HL-60/S4 (cell line): ENCODE data around the gene BFSP2.

Source experiments
- in situ Hi-C: fragments of 300-500 bp; cut with MboI; formaldehyde crosslinking; loops from 2 replicates; pipeline ENCODE4 v1.14.3; 2022; ENCODE audit warnings: low sequenced_read_pairs

The BFSP2 gene

DNA sequence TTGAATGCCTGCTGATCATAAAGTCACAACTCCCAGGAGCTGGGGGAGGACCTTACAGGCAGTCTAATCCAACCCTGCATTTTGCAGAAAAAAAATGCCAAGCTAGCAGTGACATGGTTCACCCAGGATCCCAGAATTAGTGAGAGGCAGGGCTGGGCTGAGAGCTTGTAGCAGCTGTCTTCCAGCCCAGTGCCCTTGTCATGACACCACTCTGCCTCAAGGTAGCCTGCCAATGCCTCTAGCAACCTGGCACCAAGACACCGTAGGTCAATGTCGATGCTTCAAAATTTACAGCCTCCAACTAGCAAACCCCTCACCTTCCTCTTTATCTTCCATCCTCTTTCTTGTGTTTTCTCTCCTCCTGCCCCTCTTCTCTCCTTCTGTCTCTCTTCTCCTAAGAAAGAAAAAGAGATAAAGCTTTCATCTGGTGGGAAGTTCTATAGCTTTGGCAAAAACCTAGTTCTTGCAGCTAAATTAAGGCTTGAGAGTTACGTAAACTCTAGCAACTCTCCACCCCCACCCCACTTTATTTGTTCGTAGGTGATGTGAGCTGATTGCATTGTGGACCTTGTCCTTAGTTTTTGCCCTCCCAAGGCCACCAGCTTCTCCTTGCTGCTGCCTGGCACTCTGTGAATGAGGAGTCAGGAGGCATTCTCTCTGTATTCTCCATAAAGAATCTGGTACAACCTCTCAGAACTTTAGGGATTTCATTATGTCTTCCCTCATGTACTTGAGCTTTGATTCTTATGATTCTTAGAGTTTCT, 18.3 kb upstream of the BFSP2 start:
- in situ Hi-C loops: loop anchor here (25.0 kb wide), 1 partner anchor 644 kb away; no protein-coding TSS in a partner anchor

DNA sequence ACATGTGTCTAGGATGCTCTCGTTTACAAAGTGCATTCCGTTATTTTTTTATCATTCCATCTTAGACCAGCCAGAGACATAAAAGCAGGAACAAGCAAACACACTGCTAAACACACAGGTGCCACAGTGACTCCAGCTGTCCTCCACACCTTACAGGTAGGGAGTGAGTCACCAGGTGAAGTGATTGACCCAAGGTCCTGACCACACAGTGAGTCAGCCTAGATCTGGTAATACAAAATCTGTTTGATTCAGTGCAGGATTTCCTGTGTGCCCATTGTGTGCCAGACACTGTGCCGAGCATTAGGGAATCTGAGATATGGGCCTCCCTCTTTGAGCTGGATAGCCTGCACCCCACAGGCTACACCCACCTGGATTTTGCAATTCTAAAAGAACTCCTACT, 16.7 kb upstream of the BFSP2 start:
- in situ Hi-C loops: loop anchor here (25.0 kb wide), 1 partner anchor 646 kb away; no protein-coding TSS in a partner anchor

DNA sequence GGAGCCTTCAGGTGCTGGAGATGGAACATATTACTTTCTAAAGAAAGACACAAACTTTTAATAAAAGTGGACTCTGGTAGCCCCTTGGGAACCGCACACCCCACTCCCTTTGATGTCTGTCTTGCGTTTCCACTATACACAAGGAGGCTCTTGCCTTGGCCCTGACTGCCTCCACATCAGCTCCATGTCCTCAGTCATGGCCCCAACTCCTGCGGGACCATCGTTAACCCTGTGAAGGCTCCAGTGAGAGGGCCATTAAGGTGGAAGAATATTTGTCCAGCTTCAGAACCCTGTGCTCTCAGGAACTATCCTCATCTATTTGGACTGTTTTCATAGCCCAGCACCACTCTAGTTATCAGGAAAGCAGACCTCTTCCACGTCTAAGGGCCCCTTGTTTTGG, 16.1 kb upstream of the BFSP2 start:
- in situ Hi-C loops: loop anchor here (25.0 kb wide), 1 partner anchor 646 kb away; no protein-coding TSS in a partner anchor

DNA sequence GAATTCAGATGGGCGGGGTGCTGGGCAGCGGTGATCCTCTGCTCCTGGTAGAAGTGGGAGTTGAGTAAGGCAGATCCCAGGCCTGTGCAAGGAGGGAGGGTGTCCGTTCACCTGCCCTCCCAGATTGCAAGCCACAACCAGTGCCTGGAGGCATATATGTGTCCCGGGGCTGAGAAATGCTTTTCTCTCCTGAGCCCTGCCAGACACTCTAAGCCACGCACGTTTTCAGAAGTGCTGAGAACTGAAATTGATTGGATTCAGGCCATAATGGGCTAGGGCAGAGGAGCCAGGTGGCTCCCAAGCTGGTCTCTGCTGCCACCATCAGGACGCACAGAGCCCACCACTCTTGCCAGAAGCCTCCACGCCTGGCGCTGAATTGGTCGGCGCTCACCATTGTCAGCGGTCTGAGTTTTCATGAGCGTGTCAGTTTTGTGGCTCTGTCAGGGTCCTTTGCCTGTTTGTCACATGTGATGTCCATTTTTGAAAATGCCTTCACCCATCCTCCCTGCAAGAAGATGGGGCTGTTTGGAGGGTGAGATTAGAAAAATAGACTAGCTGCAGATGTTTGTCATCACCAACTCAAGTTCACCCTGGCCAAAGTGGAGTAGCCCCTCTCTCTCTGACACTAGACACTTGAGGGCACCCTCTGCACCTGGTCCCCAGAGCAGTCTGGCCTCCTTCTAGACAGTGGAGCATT, 15.4 kb upstream of the BFSP2 start:
- in situ Hi-C loops: loop anchor here (25.0 kb wide), 1 partner anchor 647 kb away; no protein-coding TSS in a partner anchor

- in situ Hi-C loops: loop anchor here (25.0 kb wide), 1 partner anchor 650 kb away; no protein-coding TSS in a partner anchor
Measured at GRCh38 chr3:133386876-133387275, 13.0 kb upstream of the BFSP2 start.

DNA sequence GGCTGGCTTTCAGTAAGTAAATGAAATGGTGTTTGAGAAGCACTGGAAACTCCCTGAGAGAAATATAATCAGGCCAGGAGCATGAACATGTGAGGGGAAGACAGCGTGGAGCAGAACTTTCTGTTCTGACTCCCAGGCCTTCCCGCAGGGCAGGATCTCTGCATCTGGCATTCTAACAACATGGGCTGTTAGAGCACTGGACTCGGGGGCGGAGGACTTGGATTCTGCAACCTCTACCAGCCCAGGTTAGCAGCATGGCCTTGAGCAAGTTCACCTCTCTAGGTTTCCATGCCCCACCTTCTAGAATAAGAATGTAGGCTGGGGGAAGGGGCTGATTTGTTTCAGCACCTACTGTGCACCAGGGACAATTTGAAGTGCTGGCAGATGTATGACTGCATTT, 12.5 kb upstream of the BFSP2 start:
- in situ Hi-C loops: loop anchor here (25.0 kb wide), 1 partner anchor 650 kb away; no protein-coding TSS in a partner anchor

DNA sequence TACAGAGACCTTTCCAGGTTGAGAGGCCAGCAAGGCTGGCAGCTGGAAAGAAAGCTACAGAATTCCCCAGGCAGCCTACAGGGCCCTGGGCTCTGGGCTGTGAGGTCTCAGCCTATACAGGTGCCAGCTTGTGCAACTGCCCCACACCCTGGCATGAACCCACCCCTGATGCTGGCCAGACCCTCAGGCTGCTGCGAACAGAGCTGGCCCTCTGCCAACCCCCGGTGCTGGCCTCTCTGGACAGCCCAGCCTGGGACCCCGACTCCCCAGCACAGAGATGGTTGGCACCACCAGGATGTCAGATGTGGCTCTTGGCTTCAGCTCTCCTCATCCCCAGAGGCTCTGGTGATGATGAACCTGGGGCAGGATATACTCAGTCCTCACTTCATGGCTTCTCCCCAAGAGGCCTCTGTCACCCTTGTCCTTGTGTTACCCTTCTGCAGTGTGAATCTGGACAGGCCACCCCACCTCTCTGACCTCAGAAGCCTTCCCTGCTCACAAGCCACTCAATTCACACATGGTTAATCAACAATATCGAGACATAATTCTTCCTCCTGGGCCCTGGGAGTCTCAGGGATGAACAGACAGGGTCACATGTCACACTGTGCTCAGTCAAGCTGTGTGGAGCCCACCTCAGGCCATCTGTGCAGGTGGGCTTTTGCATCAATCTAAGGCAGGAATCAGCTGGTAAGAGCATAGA, 11.0 kb upstream of the BFSP2 start:
- in situ Hi-C loops: loop anchor here (25.0 kb wide), 1 partner anchor 652 kb away; no protein-coding TSS in a partner anchor

- in situ Hi-C loops: loop anchor here (25.0 kb wide), 1 partner anchor 653 kb away; no protein-coding TSS in a partner anchor
Measured at GRCh38 chr3:133390715-133391114, 9.1 kb upstream of the BFSP2 start.

- in situ Hi-C loops: loop anchor here (25.0 kb wide), 1 partner anchor 656 kb away; no protein-coding TSS in a partner anchor
Measured at GRCh38 chr3:133393204-133393603, 6.7 kb upstream of the BFSP2 start.

GRCh38 chr3:133393691-133394474, 6.0 kb upstream of the BFSP2 start:
- in situ Hi-C loops: loop anchor here (25.0 kb wide), 1 partner anchor 657 kb away; no protein-coding TSS in a partner anchor

GRCh38 chr3:133394561-133395311, 5.1 kb upstream of the BFSP2 start:
- in situ Hi-C loops: loop anchor here (25.0 kb wide), 1 partner anchor 657 kb away; no protein-coding TSS in a partner anchor

GRCh38 chr3:133396906-133397305, 3.0 kb upstream of the BFSP2 start:
- in situ Hi-C loops: loop anchor here (25.0 kb wide), 1 partner anchor 660 kb away; no protein-coding TSS in a partner anchor

- in situ Hi-C loops: no loop called here
Measured at GRCh38 chr3:133401374-133402135, 1.7 kb downstream of the BFSP2 start.

DNA sequence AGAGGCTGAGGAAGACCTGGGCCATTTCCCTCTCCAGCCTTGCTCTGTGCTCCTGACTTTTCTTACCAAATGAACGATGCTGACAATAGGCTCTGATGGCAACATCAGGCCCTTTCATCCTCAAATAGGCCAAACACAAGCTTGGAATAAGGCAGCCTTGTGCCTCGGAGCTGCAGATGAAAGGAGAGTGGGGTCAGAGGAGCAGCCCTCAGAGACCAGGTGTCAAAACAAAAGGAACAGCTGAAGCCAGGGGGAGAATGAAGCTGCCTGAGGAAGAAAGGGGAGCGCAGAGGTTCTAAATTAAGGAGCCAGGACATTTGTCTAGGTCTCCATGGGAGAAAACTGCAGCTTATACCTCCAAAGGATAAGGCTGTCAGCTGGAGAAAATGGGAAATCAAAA, 5.1 kb downstream of the BFSP2 start:
- in situ Hi-C loops: no loop called here

GRCh38 chr3:133408366-133408765, 8.5 kb downstream of the BFSP2 start:
- in situ Hi-C loops: no loop called here

DNA sequence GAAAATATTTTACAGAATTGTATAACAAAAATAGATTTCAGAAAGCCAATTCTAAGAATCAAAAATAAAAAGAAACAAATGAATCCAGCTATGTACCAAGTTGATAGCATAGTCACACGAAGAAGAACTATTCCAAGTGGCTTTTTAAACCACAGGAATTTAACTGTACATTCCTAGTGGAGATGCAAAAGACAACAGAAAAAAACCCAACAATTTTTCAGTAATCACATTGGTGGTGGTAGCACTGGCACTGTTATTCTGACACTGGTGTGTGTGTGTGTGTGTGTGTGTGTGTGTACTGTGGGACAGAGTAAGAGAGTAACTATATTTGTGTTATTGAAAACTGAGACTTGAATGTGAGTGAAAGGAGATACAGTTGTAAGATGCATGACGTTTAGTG, 9.1 kb downstream of the BFSP2 start:
- in situ Hi-C loops: no loop called here

DNA sequence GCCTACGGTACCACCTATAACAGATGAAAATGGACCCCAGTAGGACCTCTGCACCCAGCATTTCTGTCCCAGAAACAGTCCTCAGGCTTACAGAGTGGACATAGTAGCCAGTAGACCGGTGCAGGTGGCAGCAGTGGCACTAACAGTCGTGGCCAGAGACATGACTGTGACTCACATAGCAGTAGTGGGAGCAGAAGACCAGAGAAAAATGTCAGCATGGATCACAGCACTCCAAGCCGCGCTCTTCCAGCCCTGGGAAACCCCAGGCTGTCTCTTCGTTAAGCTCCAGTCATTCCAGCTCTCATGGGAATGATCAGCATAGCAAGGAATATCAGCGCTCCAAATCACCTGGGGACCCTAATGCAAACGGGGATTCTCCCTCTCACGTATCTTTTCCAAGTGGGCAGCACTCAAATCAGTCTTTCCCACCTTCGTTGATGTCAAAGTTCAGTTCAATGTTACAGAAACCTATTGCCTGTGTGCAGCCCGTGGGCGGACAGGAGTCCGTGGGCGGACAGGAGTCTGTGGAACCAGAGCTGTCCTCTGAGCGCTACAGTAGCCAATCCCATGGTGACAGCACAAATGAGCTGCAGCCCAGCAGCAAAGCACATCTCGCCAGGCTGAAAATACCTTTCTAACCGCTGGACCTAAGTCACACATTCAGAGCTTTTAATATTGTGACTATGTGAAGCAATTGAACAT, 10.5 kb downstream of the BFSP2 start:
- in situ Hi-C loops: no loop called here
